Endothelial cell of umbilical vein (primary cell): Measurements from ENCODE around the gene PLEKHA5. TPM values are rescaled to one million over a fixed set of nuclear protein-coding genes. Genes with fewer than 3 reads are reported as not detected.

Experiments used
- BruUV-seq: library from RNA; stranded (reverse); fragments of 400-500 nt; replicated peaks from 2 replicates; lab custom pipeline; 2021; lab: Mats Ljungman, UMichigan
- CTCF ChIA-PET: fragments of 300-600, 350-600 bp; sonication (Branson Sonifier 250); formaldehyde crosslinking; loops from one replicate; lab custom pipeline; 2021; ENCODE audit warnings: antibody characterized with exemption, inconsistent platforms; lab: Charles Lee
- POLR2A ChIA-PET: fragments of 300-600, 350-600 bp; sonication (Branson Sonifier 250); formaldehyde crosslinking; loops from one replicate; lab custom pipeline; 2021; ENCODE audit warnings: antibody characterized with exemption, inconsistent platforms; lab: Charles Lee
- DNase-seq: peaks from one replicate; pipeline ENCODE4 v3.0.0-alpha.2; 2011; ENCODE audit warnings: low read depth, low spot score
- FAIRE-seq: peaks from 2 replicates; lab custom pipeline; 2011; peaks lifted over from hg19 to GRCh38; lab: Jason Lieb, UNC
- H2AFZ ChIP-seq: 2 replicates; pipeline ENCODE4 v1.6.0; 2012; ENCODE audit warnings: low read depth, low read length, control low read depth, inconsistent platforms
- H3K27ac ChIP-seq: 2 replicates; pipeline ENCODE4 v1.5.1; 2011; ENCODE audit warnings: low read depth, mild to moderate bottlenecking, control low read depth, low read length, moderate library complexity; ENCODE audit not compliant: insufficient read depth
- H3K27me3 ChIP-seq, 2 experiments: 2 replicates each; pipeline versions ENCODE4 v1.6.0 to v1.6.1; 2011; ENCODE audit warnings: low read length in 2 of 2, mixed read lengths in 1 of 2; ENCODE audit not compliant: control insufficient read depth in 2 of 2, insufficient read depth in 2 of 2
- H3K36me3 ChIP-seq, 2 experiments: 2 replicates in 1 of 2; 3 replicates in 1 of 2; pipeline ENCODE4 v1.5.1; 2011; ENCODE audit warnings: low read length in 2 of 2, mild to moderate bottlenecking in 1 of 2, moderate library complexity in 1 of 2; ENCODE audit not compliant: control insufficient read depth in 2 of 2, insufficient read depth in 2 of 2; ENCODE audit errors: extremely low read depth in 1 of 2
- H3K4me1 ChIP-seq: 3 replicates; pipeline ENCODE4 v1.5.1; 2011; ENCODE audit warnings: mild to moderate bottlenecking, low read length; ENCODE audit not compliant: control insufficient read depth, insufficient read depth; ENCODE audit errors: extremely low read depth
- H3K4me2 ChIP-seq: 2 replicates; pipeline ENCODE4 v1.6.1; 2011; ENCODE audit warnings: low read length, control low read depth, mixed read lengths; ENCODE audit not compliant: insufficient read depth
- H3K4me3 ChIP-seq, 3 experiments: fragments of 200-600 bp in 1 of 3; sonication (generic), shearing (Covaris generic) in 1 of 3; replicated peaks in 1 of 3; 2 replicates each; pipeline ENCODE4 v1.5.1; 2011 to 2016; ENCODE audit warnings: control low read depth in 3 of 3, low read length in 3 of 3, mild to moderate bottlenecking in 2 of 3, inconsistent platforms in 1 of 3, low read depth in 1 of 3, moderate library complexity in 1 of 3; ENCODE audit not compliant: insufficient read depth in 1 of 3
- H3K79me2 ChIP-seq: 2 replicates; pipeline ENCODE4 v1.6.0; 2012; ENCODE audit warnings: low read length, inconsistent platforms; ENCODE audit not compliant: control insufficient read depth, insufficient read depth
- H3K9ac ChIP-seq: replicated peaks from 2 replicates; pipeline ENCODE3; 2011; ENCODE audit warnings: low read length, control low read depth; ENCODE audit not compliant: insufficient read depth; ENCODE audit errors: extremely low read depth
- H3K9me1 ChIP-seq: replicated peaks from 3 replicates; pipeline ENCODE4 v1.6.0; 2011; ENCODE audit warnings: mild to moderate bottlenecking, low read length; ENCODE audit not compliant: control insufficient read depth, insufficient read depth; ENCODE audit errors: extremely low read depth
- H3K9me3 ChIP-seq: replicated peaks from 2 replicates; pipeline ENCODE4 v1.5.1; 2012; ENCODE audit warnings: low read length, inconsistent platforms; ENCODE audit not compliant: control insufficient read depth, insufficient read depth
- H4K20me1 ChIP-seq: replicated peaks from 2 replicates; pipeline ENCODE3; 2011; ENCODE audit warnings: mild to moderate bottlenecking, low read length; ENCODE audit not compliant: control insufficient read depth, insufficient read depth; ENCODE audit errors: extremely low read depth
- CTCF ChIP-seq, 2 donors: IDR thresholded peaks; 1 replicate in 1 of 2; 2 replicates in 1 of 2; pipeline ENCODE4 v1.5.1; 2011; ENCODE audit warnings: low read length in 2 of 2, mild to moderate bottlenecking in 2 of 2, moderate library complexity in 2 of 2, control low read depth in 1 of 2, inconsistent platforms in 1 of 2, low read depth in 1 of 2; ENCODE audit not compliant: insufficient read depth in 1 of 2; ENCODE audit errors: extremely low read depth in 1 of 2
- EZH2 ChIP-seq: IDR thresholded peaks from 2 replicates; pipeline ENCODE4 v1.6.1; 2012; ENCODE audit warnings: borderline replicate concordance, low read depth, mild to moderate bottlenecking, moderate library complexity, low read length, inconsistent platforms; ENCODE audit not compliant: severe bottlenecking
- FOS ChIP-seq: IDR thresholded peaks from 2 replicates; pipeline ENCODE4 v1.6.1; 2011; ENCODE audit warnings: mild to moderate bottlenecking, low read length, moderate library complexity, borderline replicate concordance; ENCODE audit not compliant: insufficient read depth
- GATA2 ChIP-seq: IDR thresholded peaks from 2 replicates; pipeline ENCODE4 v1.7.0; 2011; ENCODE audit warnings: low read depth, mild to moderate bottlenecking, moderate library complexity, mixed read lengths, low read length; ENCODE audit not compliant: insufficient read length, insufficient read depth
- JUN ChIP-seq: IDR thresholded peaks from 2 replicates; pipeline ENCODE4 v1.6.1; 2011; ENCODE audit warnings: borderline replicate concordance, low read depth; ENCODE audit not compliant: insufficient read length, insufficient read depth
- MAX ChIP-seq: IDR thresholded peaks from 2 replicates; pipeline ENCODE4 v1.6.1; 2011; ENCODE audit not compliant: insufficient read depth, insufficient read length
- MYC ChIP-seq: IDR thresholded peaks from one replicate; pipeline ENCODE4 v1.6.1; 2011; ENCODE audit warnings: mild to moderate bottlenecking, low read depth, low read length
- POLR2A ChIP-seq: IDR thresholded peaks from 2 replicates; pipeline ENCODE4 v1.6.1; 2012; ENCODE audit warnings: low read depth, mild to moderate bottlenecking, control low read depth, low read length
- POLR2AphosphoS5 ChIP-seq: IDR thresholded peaks from 2 replicates; pipeline ENCODE4 v1.6.1; 2012; ENCODE audit warnings: low read depth, mild to moderate bottlenecking, control low read depth, low read length, moderate library complexity; ENCODE audit not compliant: insufficient read depth
- dilution Hi-C: fragments of 300-500 bp; cut with MboI; formaldehyde crosslinking; loops from one replicate; pipeline ENCODE4 v1.15.0; 2019; ENCODE audit warnings: low sequenced_read_pairs; ENCODE audit not compliant: extremely low pct_ligation_motif_present
- intact Hi-C: fragments of 100-400 bp; cut with micrococcal nuclease; formaldehyde crosslinking; loops from one replicate; pipeline ENCODE4 v1.10.0; 2022
- polyA plus RNA-seq, 4 experiments: library from polyadenylated mRNA; depleted of rRNA in 3 of 4; stranded (reverse) in 3 of 4; unstranded in 1 of 4; fragments of >200 nt; gene quantifications; 2 replicates each; pipeline versions ENCODE4 v1.2.1 to v1.2.3, GENCODE V29; 2011 to 2012; ENCODE audit warnings: missing spikeins in 1 of 4
- total RNA-seq: library from RNA; stranded (reverse); gene quantifications from 2 replicates; pipeline ENCODE4 v1.2.3, GENCODE V29; 2021

The PLEKHA5 gene
- total and polyA plus RNA-seq, 2 donors (not counting 3 experiments of a cell fraction or from before 2014, with no cell fraction given) = 2.5 to 12.7 TPM

- FAIRE-seq (no peak), DNase-seq (no peak)
- H3K36me3 ChIP-seq = no peaks in the 10 kb centered on the region
- no peak overlapping the region for H3K9ac ChIP-seq
- H4K20me1 ChIP-seq = no peaks in the 10 kb centered on the region
- TF ChIP-seq JUN (no peak), MAX (no peak), CTCF (IDR thresholded peaks at IDR 0.05; ENCODE audit: extremely low read depth in 1 of 2, insufficient read depth in 1 of 2, low read depth in 1 of 2, low read length in 2 of 2) (no peak), POLR2A (no peak), POLR2AphosphoS5 (no peak), EZH2 (no peak), GATA2 (no peak), FOS (no peak), MYC (no peak)
- H3K9me1 ChIP-seq = no peaks in the 10 kb centered on the region
- ChIA-PET CTCF (interaction anchor here (1.1 to 1.5 kb wide), 2 partner anchors 13 to 18 kb away, joined by 3 to 9 read pairs; no protein-coding TSS in a partner anchor), POLR2A (no interaction called here)
- no TSS peak for BruUV-seq
- no peaks in the 10 kb centered on the region for H3K27me3 ChIP-seq
- no peak overlapping the region for H3K4me2 ChIP-seq
- H3K4me1 ChIP-seq = no peaks in the 10 kb centered on the region
- no peak overlapping the region for H3K4me3 ChIP-seq
- H3K9me3 ChIP-seq = no peaks in the 10 kb centered on the region
- no peaks in the 10 kb centered on the region for H3K79me2 ChIP-seq
- no peak overlapping the region for H3K27ac ChIP-seq
- dilution Hi-C loops (no loop called here), intact Hi-C loops (no loop called here)
- H2AFZ ChIP-seq = no peak overlapping the region
Measured at GRCh38 chr12:19168644-19169043, 39.1 kb downstream of the PLEKHA5 start.
